ENCODE data around the gene MPL.

DNA sequence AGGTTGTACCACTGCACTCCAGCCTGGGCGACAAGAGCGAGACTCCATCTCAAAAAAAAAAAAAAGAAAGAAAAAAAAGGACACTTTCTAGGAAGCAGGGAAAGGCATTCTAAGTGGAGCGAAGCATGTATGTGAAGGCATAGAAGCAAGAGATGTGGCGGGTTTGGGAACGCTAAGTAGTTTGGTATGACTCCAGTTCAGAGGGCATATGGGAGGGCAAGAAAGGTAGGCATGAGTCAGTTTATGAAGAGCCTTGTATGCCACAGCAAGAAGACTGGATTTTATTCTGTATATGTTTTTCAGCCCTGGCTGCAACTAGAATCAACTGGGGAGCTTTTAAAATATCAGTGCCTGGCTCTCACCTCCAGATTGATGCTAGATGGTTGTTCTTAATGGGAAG is 34.6 kb downstream of the MPL start:
- no peak for TF ChIP-seq POLR2A (IDR thresholded peaks at IDR 0.05; ENCODE audit: low read length)
- no peak for TF ChIP-seq GATA1 (IDR thresholded peaks at IDR 0.05; ENCODE audit: low read depth, low read length)
